Neuronal stem cell (in vitro differentiated cells): Measurements from ENCODE around the gene ADCYAP1.
A peak's percentile ranks its signal among the peaks of the same experiment; 100 is the strongest.

ENCODE experiments used
- DNase-seq: peaks from one replicate; pipeline ENCODE4 v3.0.0-alpha.2; 2013; ENCODE audit warnings: low spot score
- H2AFZ ChIP-seq: one replicate; pipeline ENCODE4 v1.6.1; 2013; ENCODE audit warnings: mild to moderate bottlenecking, low read length, inconsistent platforms
- H2AK5ac ChIP-seq: 2 replicates; pipeline ENCODE4 v1.6.1; 2013; ENCODE audit warnings: low read depth, mild to moderate bottlenecking, inconsistent platforms, low read length, moderate library complexity, mixed read lengths
- H2BK120ac ChIP-seq: 2 replicates; pipeline ENCODE4 v1.6.1; 2013; ENCODE audit warnings: low read depth, mild to moderate bottlenecking, inconsistent platforms, low read length, moderate library complexity, mixed read lengths
- H2BK12ac ChIP-seq: one replicate; pipeline ENCODE4 v1.6.1; 2013; ENCODE audit warnings: low read length, inconsistent platforms
- H2BK15ac ChIP-seq: 2 replicates; pipeline ENCODE4 v1.6.1; 2013; ENCODE audit warnings: mild to moderate bottlenecking, low read length, inconsistent platforms, mixed read lengths
- H2BK5ac ChIP-seq: one replicate; pipeline ENCODE4 v1.6.1; 2013; ENCODE audit warnings: inconsistent platforms, mild to moderate bottlenecking, low read length, moderate library complexity
- H3K14ac ChIP-seq: one replicate; pipeline ENCODE4 v1.6.1; 2013; ENCODE audit warnings: low read length, inconsistent platforms
- H3K18ac ChIP-seq: 2 replicates; pipeline ENCODE4 v1.6.1; 2013; ENCODE audit warnings: low read length, inconsistent platforms
- H3K23ac ChIP-seq: 2 replicates; pipeline ENCODE4 v1.6.1; 2013; ENCODE audit warnings: low read depth, mild to moderate bottlenecking, mixed read lengths, low read length, inconsistent platforms; ENCODE audit not compliant: poor library complexity
- H3K27ac ChIP-seq: replicated peaks from 3 replicates; pipeline ENCODE4 v1.5.1; 2013; ENCODE audit warnings: low read length, inconsistent platforms
- H3K27me3 ChIP-seq, 3 experiments: 2 replicates each; pipeline ENCODE4 v1.6.1; 2013; ENCODE audit warnings: low read length in 3 of 3, mild to moderate bottlenecking in 2 of 3, inconsistent platforms in 1 of 3, low read depth in 1 of 3, mixed read lengths in 1 of 3, moderate library complexity in 1 of 3; ENCODE audit not compliant: control insufficient read depth in 3 of 3, insufficient read depth in 3 of 3
- H3K36me3 ChIP-seq, 2 donors: replicated peaks in 1 of 2; 2 replicates each; pipeline ENCODE4 v1.6.1; 2013; ENCODE audit warnings: low read length in 2 of 2; ENCODE audit not compliant: control insufficient read depth in 2 of 2, insufficient read depth in 2 of 2
- H3K4ac ChIP-seq: 2 replicates; pipeline ENCODE4 v1.6.1; 2013; ENCODE audit warnings: inconsistent platforms, mild to moderate bottlenecking, low read length, moderate library complexity
- H3K4me1 ChIP-seq, 2 donors: 1 replicate in 1 of 2; 2 replicates in 1 of 2; pipeline ENCODE4 v1.6.1; 2013; ENCODE audit warnings: low read length in 2 of 2, low read depth in 1 of 2; ENCODE audit not compliant: control insufficient read depth in 2 of 2, insufficient read depth in 1 of 2
- H3K4me2 ChIP-seq: one replicate; pipeline ENCODE4 v1.6.1; 2013; ENCODE audit warnings: mild to moderate bottlenecking, low read length, inconsistent platforms; ENCODE audit not compliant: insufficient read depth, poor library complexity, severe bottlenecking
- H3K4me3 ChIP-seq, 2 donors: 2 replicates each; pipeline ENCODE4 v1.5.1; 2013; ENCODE audit warnings: low read length in 2 of 2, mild to moderate bottlenecking in 2 of 2, inconsistent platforms in 1 of 2, moderate library complexity in 1 of 2
- H3K79me1 ChIP-seq: one replicate; pipeline ENCODE4 v1.6.1; 2013; ENCODE audit warnings: low read depth, mild to moderate bottlenecking, inconsistent platforms, low read length, moderate library complexity
- H3K9ac ChIP-seq: one replicate; pipeline ENCODE4 v1.6.1; 2013; ENCODE audit warnings: mild to moderate bottlenecking, low read depth, low read length, inconsistent platforms; ENCODE audit not compliant: poor library complexity
- H3K9me3 ChIP-seq, 2 donors: replicated peaks in 1 of 2; 2 replicates each; pipeline versions ENCODE3 to v1.6.1; 2013; ENCODE audit warnings: low read length in 2 of 2, mild to moderate bottlenecking in 2 of 2, inconsistent platforms in 1 of 2, low read depth in 1 of 2, mixed read lengths in 1 of 2, moderate library complexity in 1 of 2; ENCODE audit not compliant: control insufficient read depth in 2 of 2, insufficient read depth in 1 of 2
- H4K8ac ChIP-seq: one replicate; pipeline ENCODE4 v1.6.1; 2013; ENCODE audit warnings: low read depth, mild to moderate bottlenecking, inconsistent platforms, low read length, moderate library complexity
- H4K91ac ChIP-seq: one replicate; pipeline ENCODE4 v1.6.1; 2013; ENCODE audit warnings: low read length, low read depth, mild to moderate bottlenecking, inconsistent platforms; ENCODE audit not compliant: poor library complexity
- WGBS, 2 donors: extraction: QIAGEN DNeasy Blood & Tissue Kit; methylation state at CpG; one replicate each; pipeline ENCODE4 v1.1.7; 2013; ENCODE audit warnings: missing lambda C conversion rate in 2 of 2, mixed read lengths in 1 of 2; ENCODE audit not compliant: insufficient read length in 2 of 2, insufficient replicate concordance in 1 of 2; ENCODE audit errors: extremely low coverage in 2 of 2; 5-methylcytosine and 5-hydroxymethylcytosine counted together

The ADCYAP1 gene

GRCh38 chr18:908758-909724 lies 4.4 kb downstream of the ADCYAP1 start:
- Histone ChIP-seq H4K91ac (no peak overlapping the region), H3K9ac (peak overlapping the region; percentile 36), H3K4me1 (peaks cover 4 to 10% of the 10 kb centered on the region in 2 donors), H3K9me3 (no peaks in the 10 kb centered on the region), H4K8ac (no peak overlapping the region), H3K18ac (peak overlapping the region; percentile 79), H2BK12ac (no peak overlapping the region), H3K36me3 (no peaks in the 10 kb centered on the region), H3K4me2 (peak overlapping the region; percentile 56), H2BK5ac (no peak overlapping the region), H2AFZ (peak overlapping the region; percentile 45), H3K14ac (no peak overlapping the region), H3K4ac (no peak overlapping the region), H3K27me3 (peaks cover 44 to 97% (median 63%) of the 10 kb centered on the region in 3 experiments), H3K23ac (no peak overlapping the region), H3K4me3 (no peak overlapping the region), H2BK15ac (no peak overlapping the region), H2BK120ac (no peak overlapping the region), H3K79me1 (no peaks in the 10 kb centered on the region), H2AK5ac (no peak overlapping the region), H3K27ac (no peak overlapping the region)
- no peak for DNase-seq
- no CpG with 5 or more reads among the region's 69 CpGs for WGBS, 2 donors

GRCh38 chr18:910247-910646 lies 5.6 kb downstream of the ADCYAP1 start:
- H3K4ac ChIP-seq = no peak overlapping the region
- H3K27me3 ChIP-seq = peaks cover 33 to 89% (median 51%) of the 10 kb centered on the region in 3 experiments
- no CpG with 5 or more reads among the region's 5 CpGs for WGBS, 2 donors
- no peak overlapping the region for H3K14ac ChIP-seq
- no peaks in the 10 kb centered on the region for H3K79me1 ChIP-seq
- H2BK120ac ChIP-seq = no peak overlapping the region
- no peak overlapping the region for H2BK12ac ChIP-seq
- no peak overlapping the region for H3K18ac ChIP-seq
- H2BK15ac ChIP-seq = no peak overlapping the region
- no peak overlapping the region for H3K4me2 ChIP-seq
- no peaks in the 10 kb centered on the region for H3K9me3 ChIP-seq
- H4K8ac ChIP-seq = no peak overlapping the region
- no peak overlapping the region for H3K9ac ChIP-seq
- peaks cover 4 to 9% of the 10 kb centered on the region in 2 donors for H3K4me1 ChIP-seq
- no peak overlapping the region for H2AFZ ChIP-seq
- H3K23ac ChIP-seq = no peak overlapping the region
- H3K36me3 ChIP-seq = no peaks in the 10 kb centered on the region
- DNase-seq = no peak
- no peak overlapping the region for H2BK5ac ChIP-seq
- H3K4me3 ChIP-seq = no peak overlapping the region
- no peak overlapping the region for H2AK5ac ChIP-seq
- no peak overlapping the region for H3K27ac ChIP-seq
- H4K91ac ChIP-seq = no peak overlapping the region

- Histone ChIP-seq H3K14ac (no peak overlapping the region), H2AK5ac (no peak overlapping the region), H3K23ac (no peak overlapping the region), H3K4me2 (no peak overlapping the region), H3K79me1 (no peaks in the 10 kb centered on the region), H3K4me3 (no peak overlapping the region), H3K9me3 (no peaks in the 10 kb centered on the region), H3K27ac (no peak overlapping the region), H3K18ac (no peak overlapping the region), H2BK15ac (no peak overlapping the region), H3K36me3 (no peaks in the 10 kb centered on the region), H4K91ac (no peak overlapping the region), H3K4me1 (peaks cover 4 to 7% of the 10 kb centered on the region in 2 donors), H3K9ac (no peak overlapping the region), H4K8ac (no peak overlapping the region), H3K27me3 (peaks cover 25 to 82% (median 44%) of the 10 kb centered on the region in 3 experiments), H2BK5ac (no peak overlapping the region), H2AFZ (no peak overlapping the region), H2BK120ac (no peak overlapping the region), H3K4ac (no peak overlapping the region), H2BK12ac (no peak overlapping the region)
- no CpG with 5 or more reads among the region's 2 CpGs for WGBS, 2 donors
- no peak for DNase-seq
These were observed 6.4 kb downstream of the ADCYAP1 start for GRCh38 chr18:911025-911424.

GRCh38 chr18:911486-911885 lies 6.8 kb downstream of the ADCYAP1 start:
- Histone ChIP-seq H3K27me3 (peaks cover 21 to 80% (median 39%) of the 10 kb centered on the region in 3 experiments), H2AK5ac (no peak overlapping the region), H3K27ac (no peak overlapping the region), H3K79me1 (no peaks in the 10 kb centered on the region), H3K18ac (no peak overlapping the region), H3K4me1 (peaks cover 4 to 7% of the 10 kb centered on the region in 2 donors), H2BK15ac (no peak overlapping the region), H3K36me3 (no peaks in the 10 kb centered on the region), H4K91ac (no peak overlapping the region), H3K4me3 (no peak overlapping the region), H3K4me2 (no peak overlapping the region), H3K9me3 (no peaks in the 10 kb centered on the region), H2AFZ (no peak overlapping the region), H4K8ac (no peak overlapping the region), H3K23ac (no peak overlapping the region), H3K9ac (no peak overlapping the region), H3K14ac (no peak overlapping the region), H3K4ac (no peak overlapping the region), H2BK5ac (no peak overlapping the region), H2BK12ac (no peak overlapping the region), H2BK120ac (no peak overlapping the region)
- no CpG with 5 or more reads among the region's 7 CpGs for WGBS, 2 donors
- DNase-seq = no peak
